OCI-LY7 (cell line): ENCODE results near the gene KRTAP19-4. TPM values are rescaled to one million over a fixed set of nuclear protein-coding genes. Genes with fewer than 3 reads are reported as not detected.

Experiments
- BruUV-seq: library from RNA; stranded (reverse); fragments of 400-500 nt; replicated peaks from 2 replicates; lab custom pipeline; 2021; lab: Mats Ljungman, UMichigan
- CTCF ChIA-PET: fragments of 300-600 bp; sonication (Branson Sonifier 250); formaldehyde crosslinking; loops from one replicate; lab custom pipeline; 2022; ENCODE audit warnings: antibody characterized with exemption; ENCODE audit not compliant: unreplicated experiment; lab: Charles Lee
- POLR2A ChIA-PET: fragments of 300-600 bp; sonication (Branson Sonifier 250); formaldehyde crosslinking; loops from one replicate; lab custom pipeline; 2022; ENCODE audit warnings: antibody characterized with exemption; lab: Charles Lee
- DNase-seq: peaks from one replicate; pipeline ENCODE4 v3.0.0-alpha.2; 2015; ENCODE audit warnings: low spot score
- H2AFZ ChIP-seq: fragments of 200-600 bp; sonication (generic), shearing (Covaris generic); 2 replicates; pipeline ENCODE4 v1.6.1; 2014; ENCODE audit warnings: mild to moderate bottlenecking, antibody characterized with exemption, low read length, moderate library complexity
- H3K27ac ChIP-seq: fragments of 200-600 bp; sonication (generic); 2 replicates; pipeline ENCODE4 v1.5.1; 2014; ENCODE audit warnings: mixed run types, low read depth, mild to moderate bottlenecking, moderate library complexity, low read length, inconsistent platforms; ENCODE audit not compliant: poor library complexity, severe bottlenecking
- H3K36me3 ChIP-seq: fragments of 200-600 bp; sonication (generic); 2 replicates; pipeline ENCODE4 v1.6.1; 2014; ENCODE audit warnings: mild to moderate bottlenecking, antibody characterized with exemption, low read length, moderate library complexity, mixed read lengths; ENCODE audit not compliant: insufficient read depth
- H3K4me1 ChIP-seq: fragments of 200-600 bp; sonication (generic); 2 replicates; pipeline ENCODE4 v1.5.1; 2014; ENCODE audit warnings: mild to moderate bottlenecking, low read length; ENCODE audit not compliant: insufficient read depth, poor library complexity, severe bottlenecking
- H3K4me2 ChIP-seq: fragments of 200-600 bp; sonication (generic); 2 replicates; pipeline ENCODE4 v1.6.1; 2014; ENCODE audit warnings: mild to moderate bottlenecking, low read length
- H3K4me3 ChIP-seq: fragments of 200-600 bp; sonication (generic); 2 replicates; pipeline ENCODE4 v1.5.1; 2014; ENCODE audit warnings: mild to moderate bottlenecking, low read depth, low read length; ENCODE audit not compliant: poor library complexity, severe bottlenecking
- H3K79me2 ChIP-seq: fragments of 200-600 bp; sonication (generic); 2 replicates; pipeline ENCODE4 v1.6.1; 2016; ENCODE audit warnings: low read depth, mild to moderate bottlenecking, low read length, moderate library complexity, mixed read lengths; ENCODE audit not compliant: insufficient read depth
- H3K9me2 ChIP-seq: fragments of 200-600 bp; sonication (generic); 2 replicates; pipeline ENCODE4 v1.6.1; 2016; ENCODE audit warnings: mild to moderate bottlenecking, low read length, mixed read lengths; ENCODE audit not compliant: insufficient read depth
- H3K9me3 ChIP-seq: fragments of 200-600 bp; sonication (generic); 2 replicates; pipeline ENCODE4 v1.6.1; 2014; ENCODE audit warnings: mild to moderate bottlenecking, mixed run types, low read length, mixed read lengths
- H4K20me1 ChIP-seq: fragments of 200-600 bp; sonication (generic); 2 replicates; pipeline ENCODE4 v1.6.1; 2014; ENCODE audit warnings: mild to moderate bottlenecking, antibody characterized with exemption, low read length, moderate library complexity, mixed read lengths; ENCODE audit not compliant: insufficient read depth
- CTCF ChIP-seq: fragments of 200-600 bp; sonication (generic); conservative IDR thresholded peaks from 2 replicates; pipeline ENCODE4 v1.5.1; 2014; ENCODE audit warnings: mild to moderate bottlenecking, antibody characterized with exemption, low read length, moderate library complexity, mixed read lengths
- EZH2phosphoT487 ChIP-seq: fragments of 200-600 bp; sonication (generic); IDR thresholded peaks from 2 replicates; pipeline ENCODE4 v1.6.1; 2018; ENCODE audit warnings: low read depth, borderline replicate concordance, mild to moderate bottlenecking, mixed run types, antibody characterized with exemption, low read length, moderate library complexity, mixed read lengths
- intact Hi-C: fragments of 100-400 bp; cut with micrococcal nuclease; formaldehyde crosslinking; loops from one replicate; pipeline ENCODE4 v1.10.0; 2022; ENCODE audit not compliant: unreplicated experiment
- total RNA-seq, 2 experiments: library from RNA; depleted of rRNA in 1 of 2; stranded (reverse); fragments of >200 nt in 1 of 2; shearing (Covaris generic) in 1 of 2; gene quantifications; 2 replicates each; pipeline ENCODE4 v1.2.3, GENCODE V29; 2014 to 2022

KRTAP19-4 gene
- total RNA-seq, 2 experiments from 2014 or later = not detected

GRCh38 chr21:30478004-30478403, 19.0 kb downstream of the KRTAP19-4 start:
- TF ChIP-seq CTCF = no peak
- no peak for TF ChIP-seq EZH2phosphoT487
- ChIA-PET POLR2A (no interaction called here), CTCF (no interaction called here)
- Histone ChIP-seq H3K36me3 (no peaks in the 10 kb centered on the region), H3K79me2 (no peaks in the 10 kb centered on the region), H4K20me1 (no peaks in the 10 kb centered on the region), H2AFZ (no peak overlapping the region), H3K4me3 (no peak overlapping the region), H3K27ac (no peak overlapping the region), H3K9me3 (no peaks in the 10 kb centered on the region), H3K4me1 (no peaks in the 10 kb centered on the region), H3K4me2 (no peak overlapping the region), H3K9me2 (no peaks in the 10 kb centered on the region)
- intact Hi-C loops = no loop called here
- DNase-seq = no peak
- BruUV-seq = no TSS peak

GRCh38 chr21:30468900-30469714, 27.9 kb downstream of the KRTAP19-4 start:
- Histone ChIP-seq H3K4me3 (no peak overlapping the region), H3K79me2 (no peaks in the 10 kb centered on the region), H3K4me2 (no peak overlapping the region), H3K27ac (no peak overlapping the region), H3K4me1 (no peaks in the 10 kb centered on the region), H3K9me3 (no peaks in the 10 kb centered on the region), H2AFZ (no peak overlapping the region), H3K9me2 (no peaks in the 10 kb centered on the region), H4K20me1 (no peaks in the 10 kb centered on the region), H3K36me3 (no peaks in the 10 kb centered on the region)
- TF ChIP-seq CTCF (no peak), EZH2phosphoT487 (no peak)
- no peak for DNase-seq
- CTCF ChIA-PET = no interaction called here
- intact Hi-C loops = no loop called here
- POLR2A ChIA-PET = no interaction called here
- no TSS peak for BruUV-seq

GRCh38 chr21:30463713-30464112, 33.3 kb downstream of the KRTAP19-4 start:
- no peaks in the 10 kb centered on the region for H3K9me3 ChIP-seq
- TF ChIP-seq CTCF (peak; percentile 73), EZH2phosphoT487 (no peak)
- ChIA-PET POLR2A (no interaction called here), CTCF (no interaction called here)
- H3K36me3 ChIP-seq = no peaks in the 10 kb centered on the region
- H3K4me2 ChIP-seq = no peak overlapping the region
- no peak overlapping the region for H3K27ac ChIP-seq
- DNase-seq = peak; percentile 6
- no TSS peak for BruUV-seq
- H3K9me2 ChIP-seq = no peaks in the 10 kb centered on the region
- H4K20me1 ChIP-seq = no peaks in the 10 kb centered on the region
- H2AFZ ChIP-seq = no peak overlapping the region
- no peaks in the 10 kb centered on the region for H3K4me1 ChIP-seq
- no peaks in the 10 kb centered on the region for H3K79me2 ChIP-seq
- intact Hi-C loops = no loop called here
- no peak overlapping the region for H3K4me3 ChIP-seq
